ENCODE results near the gene FBN2. TPM values are rescaled to one million over a fixed set of nuclear protein-coding genes. Genes with fewer than 3 reads are reported as not detected.

FBN2 gene
- total and polyA plus RNA-seq, 11 donors, result 7.4 to 28.0 (median 9.7) TPM

- DNase-seq (no peak), ATAC-seq (no peak)
- H3K4me3 ChIP-seq, result no peak overlapping the region
- H3K27ac ChIP-seq, result no peak overlapping the region
- TF ChIP-seq POLR2A (IDR thresholded peaks at IDR 0.05), result no peak
- TF ChIP-seq, protein P1, sequence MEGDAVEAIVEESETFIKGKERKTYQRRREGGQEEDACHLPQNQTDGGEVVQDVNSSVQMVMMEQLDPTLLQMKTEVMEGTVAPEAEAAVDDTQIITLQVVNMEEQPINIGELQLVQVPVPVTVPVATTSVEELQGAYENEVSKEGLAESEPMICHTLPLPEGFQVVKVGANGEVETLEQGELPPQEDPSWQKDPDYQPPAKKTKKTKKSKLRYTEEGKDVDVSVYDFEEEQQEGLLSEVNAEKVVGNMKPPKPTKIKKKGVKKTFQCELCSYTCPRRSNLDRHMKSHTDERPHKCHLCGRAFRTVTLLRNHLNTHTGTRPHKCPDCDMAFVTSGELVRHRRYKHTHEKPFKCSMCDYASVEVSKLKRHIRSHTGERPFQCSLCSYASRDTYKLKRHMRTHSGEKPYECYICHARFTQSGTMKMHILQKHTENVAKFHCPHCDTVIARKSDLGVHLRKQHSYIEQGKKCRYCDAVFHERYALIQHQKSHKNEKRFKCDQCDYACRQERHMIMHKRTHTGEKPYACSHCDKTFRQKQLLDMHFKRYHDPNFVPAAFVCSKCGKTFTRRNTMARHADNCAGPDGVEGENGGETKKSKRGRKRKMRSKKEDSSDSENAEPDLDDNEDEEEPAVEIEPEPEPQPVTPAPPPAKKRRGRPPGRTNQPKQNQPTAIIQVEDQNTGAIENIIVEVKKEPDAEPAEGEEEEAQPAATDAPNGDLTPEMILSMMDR (IDR thresholded peaks at IDR 0.05), result no peak
- H3K4me1 ChIP-seq, result peaks cover 0 to 5% (median 0%) of the 10 kb centered on the region in 12 donors
- intact Hi-C loops (cut with DNase I), result no loop called here
- no peaks in the 10 kb centered on the region for H3K9me3 ChIP-seq
- no peaks in the 10 kb centered on the region for H3K36me3 ChIP-seq
- H3K27me3 ChIP-seq, result no peaks in the 10 kb centered on the region
- 49 to 63% (median 52%) methylated on average over 1 of the region's 1 CpG for WGBS, 4 donors
Observed at GRCh38 chr5:128399111-128399510, 138.9 kb downstream of the FBN2 start.

GRCh38 chr5:128397876-128398275 lies 140.2 kb downstream of the FBN2 start:
- Histone ChIP-seq H3K27ac (no peak overlapping the region), H3K4me1 (peaks cover 0 to 3% (median 0%) of the 10 kb centered on the region in 12 donors), H3K36me3 (peaks cover 0 to 5% (median 0%) of the 10 kb centered on the region in 9 donors), H3K27me3 (no peaks in the 10 kb centered on the region), H3K9me3 (no peaks in the 10 kb centered on the region), H3K4me3 (no peak overlapping the region)
- TF ChIP-seq, protein P1 (IDR thresholded peaks at IDR 0.05), result no peak
- no peak for TF ChIP-seq POLR2A (IDR thresholded peaks at IDR 0.05)
- ATAC-seq, result no peak
- intact Hi-C loops (cut with DNase I), result no loop called here
- no peak for DNase-seq
- 92 to 95% (median 93%) methylated on average over 2 of the region's 2 CpGs for WGBS, 4 donors

DNA sequence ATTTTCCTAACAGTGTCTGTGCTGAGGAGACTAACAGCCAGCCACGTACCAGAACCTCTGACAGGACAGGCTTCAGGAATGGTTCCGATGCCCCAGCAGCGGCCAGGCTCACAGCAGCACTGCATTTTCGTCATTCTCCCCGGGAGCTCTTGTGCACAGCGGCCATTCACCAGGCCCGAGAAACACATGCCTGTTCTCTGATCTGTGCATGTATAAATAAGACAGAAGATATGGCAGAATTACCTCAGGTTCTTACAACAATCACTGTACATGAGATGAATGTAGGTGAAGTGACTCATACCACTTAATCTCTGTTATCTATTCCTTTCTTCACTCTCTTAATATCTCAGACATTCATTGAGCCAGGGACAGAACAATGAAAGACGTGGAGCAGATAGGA lies 143.0 kb downstream of the FBN2 start:
- no peaks in the 10 kb centered on the region for H3K4me1 ChIP-seq
- ATAC-seq (peak; percentile 77 to 90 (median 84)), DNase-seq (peak in 3 of 5 donors; percentile 34 to 56 (median 54))
- 49 to 70% (median 61%) methylated on average over 8 of the region's 8 CpGs for WGBS, 4 donors
- intact Hi-C loops (cut with DNase I), result no loop called here
- no peaks in the 10 kb centered on the region for H3K9me3 ChIP-seq
- H3K4me3 ChIP-seq, result no peak overlapping the region
- peak overlapping the region in 5 of 12 donors; percentile 5 to 37 (median 20) for H3K27ac ChIP-seq
- H3K27me3 ChIP-seq, result no peaks in the 10 kb centered on the region
- TF ChIP-seq, protein P1 (IDR thresholded peaks at IDR 0.05), result no peak
- TF ChIP-seq POLR2A (IDR thresholded peaks at IDR 0.05), result no peak
- peaks cover 0 to 6% (median 0%) of the 10 kb centered on the region in 9 donors for H3K36me3 ChIP-seq

GRCh38 chr5:128384068-128384467 lies 154.0 kb downstream of the FBN2 start:
- intact Hi-C loops (cut with DNase I), result no loop called here
- TF ChIP-seq, protein P1 (IDR thresholded peaks at IDR 0.05), result no peak
- no peak for TF ChIP-seq POLR2A (IDR thresholded peaks at IDR 0.05)
- WGBS, 4 donors, result 91 to 94% (median 92%) methylated on average over 2 of the region's 2 CpGs
- H3K9me3 ChIP-seq, result peaks cover 0 to 4% (median 0%) of the 10 kb centered on the region in 12 donors
- H3K4me1 ChIP-seq, result no peaks in the 10 kb centered on the region
- no peak for DNase-seq
- H3K27me3 ChIP-seq, result no peaks in the 10 kb centered on the region
- no peak overlapping the region for H3K27ac ChIP-seq
- ATAC-seq, result no peak
- H3K4me3 ChIP-seq, result no peak overlapping the region
- no peaks in the 10 kb centered on the region for H3K36me3 ChIP-seq

Data from heart left ventricle (tissue), 16 donors.